HG02763 (cell line): Measurements from ENCODE around the gene EPHB6.

Experiments used
- ATAC-seq: cut with Tn5 transposase; IDR thresholded peaks from one replicate; pipeline ENCODE4 v1.9.1; 2021; ENCODE audit warnings: mild to moderate bottlenecking, moderate library complexity; ENCODE audit not compliant: unreplicated experiment

The EPHB6 gene

GRCh38 chr7:142833174-142834048, 21.5 kb upstream of the EPHB6 start:
- ATAC-seq: peak; percentile 77

- ATAC-seq: no peak
These were observed 19.4 kb upstream of the EPHB6 start for GRCh38 chr7:142835487-142835886.

GRCh38 chr7:142836426-142836825, 18.4 kb upstream of the EPHB6 start:
- ATAC-seq: no peak

GRCh38 chr7:142838461-142839213, 16.2 kb upstream of the EPHB6 start:
- ATAC-seq: no peak

- ATAC-seq: no peak
These were observed 12.6 kb upstream of the EPHB6 start for GRCh38 chr7:142842251-142842766.

- no peak for ATAC-seq
These were observed 7.5 kb upstream of the EPHB6 start for GRCh38 chr7:142847353-142847752.

- no peak for ATAC-seq
These were observed 3.6 kb upstream of the EPHB6 start for GRCh38 chr7:142851269-142851668.

- ATAC-seq: no peak
These were observed 3.0 kb upstream of the EPHB6 start for GRCh38 chr7:142851919-142852318.

GRCh38 chr7:142853739-142854371, 1.0 kb upstream of the EPHB6 start:
- peak; percentile 75 for ATAC-seq

GRCh38 chr7:142855114-142855743, 353 bp downstream of the EPHB6 start:
- no peak for ATAC-seq

GRCh38 chr7:142855756-142856564, 1.1 kb downstream of the EPHB6 start:
- no peak for ATAC-seq

- no peak for ATAC-seq
These were observed 1.8 kb downstream of the EPHB6 start for GRCh38 chr7:142856565-142857245.

GRCh38 chr7:142857625-142858024, 2.7 kb downstream of the EPHB6 start:
- ATAC-seq: no peak

GRCh38 chr7:142859411-142859810, 4.5 kb downstream of the EPHB6 start:
- no peak for ATAC-seq

- ATAC-seq: no peak
These were observed 5.0 kb downstream of the EPHB6 start for GRCh38 chr7:142859829-142860228.

- no peak for ATAC-seq
These were observed 6.1 kb downstream of the EPHB6 start for GRCh38 chr7:142860968-142861367.

GRCh38 chr7:142862351-142862750, 7.5 kb downstream of the EPHB6 start:
- no peak for ATAC-seq

GRCh38 chr7:142862786-142863400, 8.0 kb downstream of the EPHB6 start:
- ATAC-seq: no peak
